Limb (tissue), 2 donors: ENCODE results near the gene PIK3R1.
A peak's percentile ranks its signal among the peaks of the same experiment; 100 is the strongest.

Experiments used
- DNase-seq, 2 donors: peaks; one replicate each; pipeline ENCODE4 v3.0.0-alpha.2; 2016; ENCODE audit errors: extremely low spot score in 2 of 2

The PIK3R1 gene

DNA sequence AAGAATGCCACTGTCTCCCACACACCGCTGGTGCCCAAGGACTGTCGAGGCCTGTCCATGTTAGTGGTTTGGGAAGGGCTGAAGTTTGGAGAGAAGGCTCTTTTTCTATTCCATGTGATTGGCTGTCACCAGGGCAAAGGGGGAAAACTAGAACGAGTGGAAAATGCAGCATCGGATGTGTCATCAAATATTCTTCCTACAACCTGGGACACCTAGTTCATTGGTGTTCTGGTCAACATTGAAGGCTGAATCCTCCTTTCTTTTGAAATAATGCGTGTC, 53.2 kb downstream of the PIK3R1 start:
- DNase-seq = no peak

DNA sequence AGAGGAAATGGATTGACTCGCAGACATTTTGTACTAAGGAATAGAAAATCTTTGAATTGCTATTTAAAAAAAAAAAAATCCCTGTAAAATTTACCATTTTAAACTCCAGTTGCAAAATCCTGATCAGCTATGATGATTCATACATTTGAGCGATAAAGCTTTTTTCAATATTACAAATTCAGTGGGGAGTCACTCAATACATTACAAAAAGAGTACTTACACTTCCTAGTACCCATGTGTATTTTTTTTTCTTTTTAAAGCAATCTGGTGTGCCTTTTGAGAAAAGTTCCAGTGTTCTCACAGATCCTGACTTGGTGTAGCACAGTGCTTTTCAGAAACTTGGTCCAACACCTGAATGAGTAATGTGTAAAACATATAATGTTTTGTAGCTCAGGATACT, 54.3 kb downstream of the PIK3R1 start:
- no peak for DNase-seq

DNA sequence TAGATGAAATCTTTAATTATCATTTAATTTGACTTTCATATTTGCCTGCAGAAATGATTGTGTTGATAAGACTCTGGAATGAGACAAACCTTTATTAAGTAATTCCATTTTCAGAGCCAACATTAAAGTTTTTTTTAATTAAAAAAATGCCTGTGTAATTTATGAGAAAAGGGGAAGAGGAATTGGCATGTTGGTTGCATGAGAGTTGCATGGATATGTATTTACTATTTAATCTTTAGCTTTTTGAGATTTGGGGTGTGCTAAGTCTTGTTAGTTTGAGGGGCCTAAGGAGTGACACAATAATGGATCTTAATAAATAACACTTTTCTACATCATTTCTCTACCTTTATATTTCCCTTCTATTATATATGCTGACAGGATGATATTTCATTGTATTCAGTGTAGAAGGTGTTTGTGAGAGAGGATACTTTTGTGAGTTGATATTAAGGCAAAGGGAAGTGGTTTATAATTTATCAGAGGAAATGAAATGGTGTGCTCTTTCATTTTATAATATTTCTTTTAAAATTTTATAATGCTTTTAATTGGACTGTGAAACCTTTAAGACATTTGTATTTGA, 54.9 kb downstream of the PIK3R1 start:
- DNase-seq = no peak

DNA sequence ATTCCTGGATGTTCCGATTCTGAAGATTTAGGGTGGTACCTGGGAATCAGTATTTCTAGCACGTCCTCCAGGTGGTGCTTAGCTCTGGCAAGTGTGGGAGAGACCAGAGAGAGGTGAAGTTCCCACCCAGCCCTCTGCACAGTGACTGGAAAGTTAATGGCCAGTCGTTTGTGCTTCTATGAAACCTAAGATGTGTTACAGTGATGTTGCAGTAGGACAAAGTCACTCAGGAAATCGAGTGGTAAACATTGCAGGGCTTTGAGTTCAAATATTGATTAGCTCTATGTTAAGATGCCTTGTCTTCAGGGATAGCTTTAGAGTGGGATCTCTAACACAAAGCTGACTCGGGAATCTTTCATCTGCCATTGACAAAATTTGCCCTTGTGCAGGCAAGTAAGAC, 55.6 kb downstream of the PIK3R1 start:
- DNase-seq = no peak

DNA sequence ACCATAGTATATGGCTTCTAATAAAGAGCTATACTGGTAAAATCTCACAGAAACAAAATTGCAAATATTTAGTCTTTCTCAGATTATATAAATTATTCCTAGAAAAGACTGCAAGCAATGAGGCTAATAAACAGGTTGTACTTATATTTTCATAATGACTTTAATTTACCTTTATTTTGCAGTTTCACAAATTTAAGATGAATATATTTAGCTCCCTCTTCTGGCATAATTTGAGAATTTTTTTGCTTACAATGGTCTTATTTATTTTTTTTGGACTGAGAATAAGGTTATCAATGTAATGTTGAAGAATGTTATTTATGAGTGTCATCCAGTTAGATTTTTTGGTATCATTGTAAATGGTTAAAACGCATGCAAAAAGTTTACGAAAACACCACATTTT, 56.7 kb downstream of the PIK3R1 start:
- DNase-seq = no peak

DNA sequence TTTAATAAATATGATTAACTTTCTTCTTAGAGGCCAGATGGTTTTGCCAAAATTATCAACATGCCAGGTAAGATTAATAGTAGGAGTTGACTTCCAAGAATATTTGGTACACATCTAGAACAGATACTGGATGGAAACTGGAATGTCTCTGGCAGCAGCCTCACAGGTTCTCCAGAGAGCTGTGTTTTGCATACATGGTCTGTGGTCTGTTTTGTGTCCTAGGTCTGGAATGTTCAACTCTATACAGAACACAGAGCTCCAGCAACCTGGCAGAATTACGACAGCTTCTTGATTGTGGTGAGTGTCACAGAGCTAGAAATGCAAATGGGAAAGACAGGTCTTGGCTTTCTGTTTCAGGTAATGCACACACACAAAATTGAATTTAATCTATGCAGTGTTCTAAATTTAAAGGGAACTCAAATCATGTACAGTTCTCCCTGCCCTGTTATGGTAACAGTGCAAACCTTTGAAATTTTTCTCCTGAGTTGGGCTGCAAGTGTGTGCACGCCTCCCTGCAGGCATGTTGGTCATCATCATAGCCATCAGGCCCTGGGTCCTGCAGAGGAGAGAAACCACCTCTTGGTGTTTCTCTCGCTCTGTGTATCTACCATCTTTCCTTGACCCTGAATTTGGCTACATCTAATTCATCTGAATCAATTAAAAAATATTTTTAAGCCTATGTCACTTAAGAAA, 58.3 kb downstream of the PIK3R1 start:
- DNase-seq = no peak

DNA sequence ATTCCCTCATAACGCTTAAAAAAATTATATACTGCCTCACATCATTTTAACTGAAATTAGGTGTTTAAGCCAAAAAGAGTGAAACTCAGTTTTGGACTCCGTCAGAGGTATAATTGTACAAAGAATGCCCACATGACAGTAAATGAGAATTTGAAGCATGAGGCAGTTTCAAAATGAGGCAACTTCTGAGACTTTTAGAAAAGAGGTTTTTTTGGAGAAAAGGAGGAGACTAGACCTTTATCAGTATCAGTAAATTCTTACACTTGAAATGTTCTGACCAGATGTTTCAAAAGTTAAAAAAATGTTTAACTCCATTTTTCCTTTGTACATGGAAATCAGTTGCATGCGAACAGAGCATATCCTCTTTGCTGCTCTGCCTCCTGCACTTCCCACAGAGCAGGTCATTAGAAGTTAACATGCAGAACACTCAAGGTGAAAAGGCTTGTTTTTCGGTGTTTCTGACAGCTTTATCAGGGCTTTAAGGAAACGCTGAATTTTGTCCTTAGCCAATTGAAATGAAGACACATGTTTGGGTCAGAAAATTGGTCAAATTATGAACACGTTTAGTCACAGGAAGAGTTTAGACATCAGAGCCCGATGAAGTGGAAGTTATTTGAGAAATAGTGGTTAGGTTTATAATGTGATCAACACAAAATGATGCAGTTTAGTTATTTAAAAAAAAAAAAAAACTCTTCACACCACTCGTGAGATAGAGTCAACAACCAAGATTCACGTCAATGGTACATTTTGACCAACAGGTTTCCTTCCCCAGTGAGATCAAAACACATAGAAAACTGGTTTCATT, 59.5 kb downstream of the PIK3R1 start:
- DNase-seq = no peak

DNA sequence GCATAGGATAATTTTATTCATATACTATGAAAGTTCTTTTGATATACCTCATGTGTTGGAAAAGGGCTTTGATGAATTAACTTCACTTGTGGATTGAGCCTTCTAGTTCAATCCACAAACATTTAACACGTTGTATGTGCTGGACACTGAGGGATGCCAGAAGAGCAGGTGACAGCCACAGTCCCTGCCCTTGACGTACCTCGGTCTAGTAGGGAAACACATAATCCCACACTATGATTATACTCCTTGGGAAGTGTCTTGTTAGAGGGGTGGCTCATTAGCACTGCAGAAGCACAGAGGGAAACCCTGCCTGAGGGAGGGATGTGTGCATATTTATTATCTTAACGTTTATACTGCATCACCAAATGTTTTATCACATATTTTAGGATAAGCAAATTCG, 61.2 kb downstream of the PIK3R1 start:
- DNase-seq = no peak

DNA sequence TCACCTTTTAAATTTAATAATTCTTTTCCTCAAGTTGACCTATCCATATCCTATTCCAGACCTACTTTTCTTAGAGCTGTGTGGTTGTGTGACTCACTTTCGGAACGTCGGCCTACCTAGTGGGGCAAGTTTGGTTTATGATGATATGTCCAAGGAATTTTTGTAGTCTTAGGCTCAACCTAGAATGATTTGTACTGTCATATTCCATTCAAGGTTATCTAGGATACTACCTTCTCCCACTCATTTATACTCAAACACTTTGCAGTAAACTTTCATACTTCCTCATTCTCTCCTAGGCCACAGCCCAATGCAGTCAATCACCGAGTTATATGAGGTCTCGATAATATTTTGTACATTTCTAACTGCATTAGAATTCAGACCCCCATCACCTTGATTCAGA, 61.9 kb downstream of the PIK3R1 start:
- no peak for DNase-seq

DNA sequence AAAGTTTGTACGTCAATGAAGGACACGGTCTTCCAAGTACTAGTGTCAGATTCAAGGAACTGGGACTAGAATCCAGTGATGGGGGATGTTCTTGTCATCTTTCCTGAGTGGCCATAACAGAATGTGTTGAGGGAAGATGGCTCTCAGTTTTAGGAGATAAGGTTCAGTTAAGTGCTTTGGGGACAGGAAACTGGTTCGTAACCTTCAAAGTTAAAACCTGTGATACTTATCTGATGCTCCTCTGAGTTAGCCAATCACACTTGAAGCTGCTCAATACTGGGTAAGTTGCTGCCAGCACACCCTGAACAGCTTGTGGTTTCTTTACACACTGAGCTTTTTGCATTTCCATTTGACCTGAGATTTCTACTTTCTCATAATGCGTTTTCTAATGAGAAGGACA, 64.4 kb downstream of the PIK3R1 start:
- no peak for DNase-seq

DNA sequence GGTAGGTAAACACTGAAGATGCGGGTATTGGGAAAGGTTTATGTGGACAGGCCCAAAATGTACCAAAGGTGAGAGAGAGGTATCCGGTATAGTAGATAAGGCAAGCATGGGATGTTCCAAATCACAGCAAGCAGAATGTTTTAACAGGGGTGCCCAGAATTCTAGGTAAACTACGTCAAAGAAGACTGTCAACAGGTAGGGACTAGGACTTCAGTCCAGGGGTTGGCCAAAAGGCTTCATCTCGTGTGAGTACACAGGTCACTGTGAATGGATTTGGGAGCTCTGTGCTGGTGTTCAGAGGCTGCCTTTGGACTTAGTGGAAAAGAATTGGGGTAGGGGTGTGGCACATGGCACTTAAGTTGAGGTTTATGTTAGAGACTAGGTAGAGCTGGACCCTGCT, 66.4 kb downstream of the PIK3R1 start:
- no peak for DNase-seq

DNA sequence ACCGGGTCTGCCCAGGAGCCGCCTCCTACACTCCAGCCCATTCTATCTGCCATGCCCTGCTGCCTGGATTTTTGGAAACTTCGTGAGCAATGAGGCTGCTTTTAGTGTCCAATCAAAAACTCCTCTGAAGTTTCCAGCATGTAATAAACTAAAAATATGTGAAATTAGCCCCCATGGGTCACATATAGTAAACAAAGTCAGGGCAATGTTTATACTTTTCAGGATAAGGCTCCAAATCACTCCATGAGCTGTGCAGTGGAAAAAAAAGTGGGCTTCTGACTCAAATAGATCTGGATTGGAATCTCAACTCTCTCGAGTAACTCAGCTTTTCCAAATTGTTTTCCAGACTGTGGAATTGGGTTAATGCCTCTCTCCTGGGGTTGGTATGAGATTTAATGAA, 68.2 kb downstream of the PIK3R1 start:
- no peak for DNase-seq

DNA sequence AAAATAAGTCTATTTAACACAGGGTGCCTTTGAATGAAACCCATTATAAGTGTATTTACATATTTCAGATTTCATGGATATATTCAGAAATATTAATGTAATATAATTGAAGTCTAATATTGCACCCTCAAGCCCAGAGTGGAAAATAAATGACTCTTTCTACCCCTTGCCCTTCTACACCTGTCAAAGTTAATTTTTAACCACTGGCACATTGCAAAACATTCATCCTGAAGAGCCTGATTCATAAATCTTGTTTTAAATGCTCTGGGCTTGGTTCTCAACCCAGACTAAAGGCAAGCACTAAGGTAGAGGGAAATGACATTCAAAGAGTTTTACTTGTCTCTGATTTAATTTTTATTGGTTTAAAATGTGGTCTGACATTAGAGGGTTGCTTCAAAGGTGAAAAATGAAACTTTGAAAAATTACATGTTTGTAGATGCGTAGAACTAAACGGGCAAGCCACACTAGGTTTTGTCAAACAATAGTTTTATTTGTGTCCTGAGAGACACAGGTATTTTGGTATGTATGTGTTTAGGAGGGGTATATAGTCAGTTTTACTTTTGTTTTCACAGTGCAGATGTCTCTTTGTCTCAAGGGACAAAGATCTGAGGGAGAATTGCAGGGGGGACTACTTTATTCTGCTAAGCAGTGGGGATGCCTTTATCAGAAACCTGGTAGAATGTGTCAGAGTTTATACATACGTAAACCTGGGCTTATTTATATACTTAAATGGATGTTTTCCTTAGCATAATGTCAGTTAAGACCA, 69.7 kb downstream of the PIK3R1 start:
- no peak for DNase-seq

DNA sequence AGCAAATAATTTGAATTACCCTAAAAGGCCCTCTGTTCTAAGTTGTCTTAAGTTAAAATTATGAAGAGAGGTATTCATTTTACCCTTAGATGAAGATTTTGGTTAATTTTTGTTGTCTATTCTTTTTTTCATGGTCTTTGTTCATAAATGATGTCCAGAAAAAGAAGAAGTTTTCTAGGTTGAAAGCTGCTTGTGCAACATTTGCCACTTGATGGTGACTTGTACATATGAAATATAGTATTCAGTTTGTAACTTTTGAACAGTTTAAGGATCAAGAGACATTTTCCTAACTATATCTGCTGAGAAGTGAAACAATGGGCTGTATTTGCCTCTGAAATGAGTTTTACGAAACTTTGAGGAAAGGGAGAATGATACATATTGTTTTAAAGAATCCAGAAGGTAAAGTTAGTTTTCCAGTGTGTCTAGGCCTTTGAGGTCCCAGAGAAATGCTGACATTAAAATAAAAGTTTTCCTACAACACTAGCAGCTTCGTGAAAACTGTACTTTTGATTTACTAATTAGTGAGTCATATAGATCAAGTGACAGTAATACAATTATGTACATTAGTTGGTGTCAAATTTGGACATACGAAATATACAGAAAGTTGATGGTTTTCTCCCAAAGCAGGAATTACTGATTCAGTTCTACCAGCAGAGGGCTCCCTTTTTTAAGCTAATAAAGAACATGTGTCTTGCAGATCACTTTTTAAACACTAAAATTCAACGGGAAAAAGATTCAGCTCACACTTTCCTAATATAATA, 70.5 kb downstream of the PIK3R1 start:
- DNase-seq = peak in 1 of 2 donors; percentile 83

DNA sequence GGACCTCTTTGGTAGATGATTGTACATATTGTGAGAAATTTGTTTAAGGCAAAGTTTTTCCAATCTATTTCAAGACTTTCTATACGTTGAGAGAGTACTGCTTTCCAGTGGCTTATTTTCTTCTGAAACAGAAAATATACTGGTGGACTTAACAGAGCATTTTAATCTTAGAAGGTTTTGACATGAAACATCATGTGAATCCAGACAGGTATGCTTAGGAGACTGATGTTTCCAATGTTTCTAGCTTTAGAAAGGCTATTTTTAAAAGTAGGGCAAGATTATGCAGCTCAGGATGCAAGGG, 71.0 kb downstream of the PIK3R1 start:
- DNase-seq = no peak

DNA sequence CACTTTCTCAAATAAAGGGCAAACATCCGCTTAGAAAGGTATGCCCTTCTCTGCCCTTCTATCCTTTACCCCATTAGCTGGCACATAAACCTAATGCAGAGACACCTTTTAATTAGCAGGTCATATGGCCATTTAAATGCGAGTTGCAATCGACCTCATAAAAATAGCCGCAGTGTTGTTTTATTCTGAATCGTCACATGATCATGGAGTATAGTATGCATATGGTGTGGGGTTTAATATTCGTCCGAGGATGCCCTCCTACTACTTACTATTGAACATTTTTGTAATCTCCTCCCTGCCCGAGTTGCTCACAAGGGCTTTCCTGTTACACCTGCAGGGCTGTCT, 72.0 kb downstream of the PIK3R1 start:
- DNase-seq = no peak

DNA sequence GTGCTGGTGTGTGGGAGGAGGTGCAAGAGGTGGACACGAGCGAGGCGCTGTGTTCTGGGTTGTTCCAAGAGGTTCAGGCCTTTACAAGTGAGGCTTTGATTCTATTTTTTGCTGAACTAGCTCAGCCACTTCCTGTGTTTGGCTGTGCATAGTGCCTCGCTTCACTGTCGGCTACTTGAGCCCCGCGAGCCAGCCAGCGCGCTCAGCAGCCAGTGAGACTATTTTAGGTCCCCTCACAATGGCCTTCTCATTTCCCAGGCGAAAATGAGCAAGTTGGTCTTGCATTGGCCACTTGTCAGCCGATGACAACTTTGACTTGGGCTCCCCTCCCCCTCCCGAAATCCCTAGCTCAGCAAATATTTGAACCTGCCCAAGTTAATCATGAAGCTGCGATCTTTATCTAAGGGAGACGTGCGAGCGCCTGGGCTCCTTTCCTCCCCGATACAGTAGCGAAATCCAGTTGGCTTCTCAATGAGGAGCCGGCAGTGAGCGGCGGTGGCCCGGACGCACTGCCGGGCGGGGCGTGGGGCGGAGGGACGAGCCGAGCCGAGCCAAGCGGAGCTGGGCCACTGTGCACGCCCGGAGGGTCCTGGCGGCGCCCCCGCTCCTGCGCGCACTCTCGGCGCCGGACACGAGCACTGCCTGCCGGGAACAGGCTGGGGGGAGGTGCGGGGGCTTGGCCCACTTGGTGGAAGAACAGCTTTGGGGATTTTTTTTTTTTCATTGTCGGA, 72.6 kb downstream of the PIK3R1 start:
- peak; percentile 73 to 84 for DNase-seq

DNA sequence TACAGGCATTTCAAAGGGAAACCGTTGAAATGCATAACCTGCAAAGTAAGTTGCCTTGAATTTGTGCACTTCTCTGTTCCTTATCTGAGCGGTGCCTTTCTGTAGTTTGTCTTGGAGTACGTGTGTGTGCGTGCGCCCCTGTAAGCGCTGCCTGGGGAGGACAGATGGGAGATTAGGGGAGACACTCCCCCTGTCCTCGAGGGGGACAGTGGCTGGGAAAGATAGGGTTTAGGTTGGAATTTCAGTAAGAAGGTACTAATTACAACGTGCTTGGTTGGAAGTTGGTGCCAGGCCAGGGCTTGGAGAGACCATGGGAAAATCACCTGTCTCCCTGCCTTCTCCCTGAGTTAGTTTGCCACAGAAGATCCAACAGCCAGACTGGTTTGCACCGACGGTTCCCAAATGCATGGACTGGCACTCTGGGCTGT, 73.2 kb downstream of the PIK3R1 start:
- DNase-seq = peak in 1 of 2 donors; percentile 55

DNA sequence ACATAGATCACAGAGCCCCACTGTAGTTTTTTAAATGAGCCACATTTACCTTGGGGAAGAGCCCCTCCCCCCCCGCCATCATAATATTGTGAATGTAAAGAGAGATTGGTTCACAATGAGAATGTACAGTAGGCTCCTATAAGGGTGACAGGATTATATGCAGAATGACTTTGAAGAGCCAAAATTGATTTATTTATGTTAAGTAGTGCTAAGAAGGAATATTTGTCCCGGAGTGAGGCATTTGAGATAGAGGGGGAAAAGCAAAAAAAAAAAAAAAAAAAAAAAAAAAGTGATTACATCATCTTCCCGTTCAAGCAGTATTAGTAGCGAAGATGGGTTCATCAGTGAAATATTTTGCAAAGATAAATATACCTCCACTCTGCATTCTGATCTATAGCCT, 73.9 kb downstream of the PIK3R1 start:
- DNase-seq = no peak

DNA sequence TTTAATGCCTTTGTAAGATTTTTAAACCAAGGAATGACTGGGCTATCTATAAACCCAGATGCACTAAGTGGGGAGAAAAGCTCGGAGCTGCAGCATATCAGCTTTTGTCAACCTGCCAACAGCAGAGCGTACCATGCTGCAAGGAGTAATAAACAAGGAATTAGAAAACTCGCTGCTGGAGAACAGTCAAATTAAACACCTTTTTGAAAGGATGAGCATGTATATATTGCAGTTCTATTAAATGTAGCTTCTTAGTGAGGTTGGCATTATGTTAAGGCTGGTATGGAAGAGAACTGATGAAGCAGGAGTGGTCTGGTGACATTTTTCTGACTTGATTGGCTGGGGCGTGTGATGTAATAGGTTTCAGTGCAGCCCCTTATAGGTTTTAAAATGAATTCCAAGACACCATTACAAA, 74.7 kb downstream of the PIK3R1 start:
- peak in 1 of 2 donors; percentile 38 for DNase-seq

DNA sequence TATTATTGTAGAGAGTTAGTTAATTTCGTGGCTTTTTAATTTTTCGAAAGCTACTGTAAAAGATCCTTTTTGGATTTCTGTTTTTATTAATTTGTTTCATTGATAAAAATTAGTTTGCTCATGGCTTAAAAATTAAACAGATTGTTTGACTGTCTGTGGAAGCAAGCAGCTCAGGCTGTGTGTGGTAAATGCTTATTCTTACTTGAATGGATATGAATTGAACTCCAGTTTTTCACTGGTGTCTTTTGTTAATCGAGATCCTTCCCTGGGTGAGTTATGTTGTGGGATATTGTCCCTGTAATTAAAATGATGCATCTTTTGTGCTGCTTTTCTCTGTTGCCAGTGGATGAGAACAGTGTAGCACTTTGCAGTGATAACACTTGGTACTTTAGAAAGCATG, 75.3 kb downstream of the PIK3R1 start:
- DNase-seq = no peak
